B cell (primary cell): Measurements from ENCODE around the gene CNGA2.

Experiments
- EZH2 ChIP-seq: IDR thresholded peaks from 2 replicates; pipeline ENCODE4 v1.6.1; 2012; ENCODE audit warnings: borderline replicate concordance, low read depth, mild to moderate bottlenecking, moderate library complexity, low read length; ENCODE audit not compliant: insufficient read depth, poor library complexity, severe bottlenecking
- TF ChIP-seq, protein P1 (sequence below): fragments of 200-600 bp; IDR thresholded peaks from one replicate; pipeline ENCODE4 v1.8.0; 2022; ENCODE audit warnings: antibody characterized with exemption, mild to moderate bottlenecking

DNA sequence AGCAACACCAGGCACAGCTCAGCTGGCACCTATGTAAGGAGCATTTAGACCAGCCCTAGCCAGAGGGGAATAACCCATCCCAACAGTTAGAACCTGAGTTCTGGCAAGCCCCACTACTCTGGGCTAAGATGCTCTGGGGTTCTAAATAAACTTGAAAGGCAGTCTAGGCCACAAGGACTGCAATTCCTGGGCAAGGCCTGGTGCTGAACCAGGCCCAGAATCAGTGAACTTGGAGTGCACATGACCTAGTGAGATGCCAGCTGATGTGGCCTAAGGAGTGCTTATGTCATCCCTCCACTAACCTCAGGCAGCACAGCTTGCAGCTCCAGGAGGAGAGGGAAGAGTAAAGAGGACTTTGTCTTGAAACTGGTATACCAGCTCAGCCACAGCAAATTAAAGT is 46.9 kb upstream of the CNGA2 start:
- TF ChIP-seq, protein P1, sequence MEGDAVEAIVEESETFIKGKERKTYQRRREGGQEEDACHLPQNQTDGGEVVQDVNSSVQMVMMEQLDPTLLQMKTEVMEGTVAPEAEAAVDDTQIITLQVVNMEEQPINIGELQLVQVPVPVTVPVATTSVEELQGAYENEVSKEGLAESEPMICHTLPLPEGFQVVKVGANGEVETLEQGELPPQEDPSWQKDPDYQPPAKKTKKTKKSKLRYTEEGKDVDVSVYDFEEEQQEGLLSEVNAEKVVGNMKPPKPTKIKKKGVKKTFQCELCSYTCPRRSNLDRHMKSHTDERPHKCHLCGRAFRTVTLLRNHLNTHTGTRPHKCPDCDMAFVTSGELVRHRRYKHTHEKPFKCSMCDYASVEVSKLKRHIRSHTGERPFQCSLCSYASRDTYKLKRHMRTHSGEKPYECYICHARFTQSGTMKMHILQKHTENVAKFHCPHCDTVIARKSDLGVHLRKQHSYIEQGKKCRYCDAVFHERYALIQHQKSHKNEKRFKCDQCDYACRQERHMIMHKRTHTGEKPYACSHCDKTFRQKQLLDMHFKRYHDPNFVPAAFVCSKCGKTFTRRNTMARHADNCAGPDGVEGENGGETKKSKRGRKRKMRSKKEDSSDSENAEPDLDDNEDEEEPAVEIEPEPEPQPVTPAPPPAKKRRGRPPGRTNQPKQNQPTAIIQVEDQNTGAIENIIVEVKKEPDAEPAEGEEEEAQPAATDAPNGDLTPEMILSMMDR, result no peak
- no peak for TF ChIP-seq EZH2
